GM03348 (cell line): ENCODE data around the gene TCOF1.
A peak's percentile ranks its signal among the peaks of the same experiment; 100 is the strongest.

Experiments used
- DNase-seq: peaks from one replicate; pipeline ENCODE4 v3.0.0; 2012; ENCODE audit warnings: low spot score

The TCOF1 gene

DNA sequence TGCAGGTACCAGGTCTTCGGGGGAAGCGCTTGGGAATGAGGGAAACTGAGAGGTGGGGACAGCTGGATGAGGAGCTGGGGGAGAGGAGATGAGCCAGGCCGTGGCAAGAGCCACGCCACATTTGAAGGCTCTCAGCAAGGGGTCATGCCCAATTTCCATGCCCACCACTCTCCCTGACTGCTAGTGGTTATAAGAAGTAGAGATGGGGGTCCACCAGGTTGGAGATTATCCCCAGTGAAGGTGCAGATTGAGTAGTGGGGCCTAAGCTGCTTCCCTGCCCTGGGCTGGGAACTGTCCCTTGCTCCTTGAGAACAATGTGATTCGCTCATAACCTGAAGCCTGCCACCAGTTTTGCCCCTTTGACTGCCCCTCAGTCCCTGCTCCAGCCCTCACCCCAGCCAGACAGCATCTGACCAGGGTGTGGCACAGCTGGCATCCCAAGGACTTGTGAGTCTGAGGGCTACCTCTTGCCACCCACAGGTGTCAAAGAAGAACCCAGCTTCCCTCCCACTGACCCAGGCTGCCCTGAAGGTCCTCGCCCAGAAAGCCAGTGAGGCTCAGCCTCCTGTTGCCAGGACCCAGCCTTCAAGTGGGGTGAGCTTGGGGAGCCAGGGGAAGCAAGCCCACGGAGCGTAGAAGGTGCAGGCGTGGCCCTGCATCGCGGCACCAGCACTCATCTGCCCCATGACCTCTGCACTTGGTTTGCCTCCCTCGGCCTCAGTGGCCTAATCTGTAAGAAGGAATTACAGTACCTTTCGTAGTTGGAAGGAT lies 33.8 kb downstream of the TCOF1 start:
- DNase-seq, result no peak

DNA sequence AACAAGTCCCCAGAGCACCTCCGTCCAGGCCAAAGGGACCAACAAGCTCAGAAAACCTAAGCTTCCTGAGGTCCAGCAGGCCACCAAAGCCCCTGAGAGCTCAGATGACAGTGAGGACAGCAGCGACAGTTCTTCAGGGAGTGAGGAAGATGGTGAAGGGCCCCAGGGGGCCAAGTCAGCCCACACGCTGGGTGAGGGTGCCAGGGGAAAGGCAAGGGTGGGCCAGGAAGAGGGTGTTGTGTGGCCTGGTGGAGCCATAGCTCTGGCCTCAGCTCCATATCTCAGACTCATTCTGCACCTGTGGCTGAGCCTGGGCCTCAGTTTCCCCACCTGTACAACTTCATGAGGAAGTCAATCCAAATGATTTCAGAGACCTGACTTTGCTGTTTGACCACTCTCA lies 34.5 kb downstream of the TCOF1 start:
- DNase-seq, result no peak

DNA sequence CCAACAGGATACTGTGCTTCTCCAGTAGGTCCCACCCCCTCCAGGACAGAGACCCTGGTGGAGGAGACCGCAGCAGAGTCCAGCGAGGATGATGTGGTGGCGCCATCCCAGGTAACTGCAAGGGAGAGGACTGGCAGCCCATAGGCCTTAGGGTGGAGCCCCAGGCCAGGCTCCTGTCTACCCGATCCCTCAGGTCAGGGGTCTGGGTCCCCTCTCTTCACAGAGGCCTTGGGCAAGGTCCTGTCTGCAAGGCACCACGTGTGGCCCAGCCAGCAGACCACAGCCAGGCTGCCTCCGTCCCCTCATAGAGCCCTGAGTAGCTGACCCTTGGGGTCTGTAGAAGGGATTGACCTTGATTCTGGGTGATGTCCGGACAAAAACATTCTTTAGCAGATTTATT lies 35.2 kb downstream of the TCOF1 start:
- no peak for DNase-seq

DNA sequence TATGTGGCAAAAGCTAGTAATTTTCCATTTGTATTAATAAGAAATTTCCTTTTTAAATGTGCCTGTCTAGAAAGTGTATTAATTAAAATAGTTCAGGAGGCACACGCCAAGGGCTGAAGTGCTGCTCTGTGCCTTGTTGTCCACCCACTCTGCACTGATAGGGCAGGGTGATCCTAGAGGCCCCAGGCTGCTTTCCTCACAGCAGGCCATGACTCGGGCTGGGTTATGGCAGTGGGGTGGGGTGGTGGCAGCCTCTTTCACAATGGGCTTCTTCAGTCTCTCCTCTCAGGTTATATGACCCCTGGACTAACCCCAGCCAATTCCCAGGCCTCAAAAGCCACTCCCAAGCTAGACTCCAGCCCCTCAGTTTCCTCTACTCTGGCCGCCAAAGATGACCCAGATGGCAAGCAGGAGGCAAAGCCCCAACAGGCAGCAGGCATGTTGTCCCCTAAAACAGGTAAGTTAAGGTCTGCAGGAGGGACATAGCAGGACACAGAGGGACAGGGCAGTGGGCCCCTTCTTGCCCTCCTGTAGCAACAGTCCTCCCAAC lies 35.7 kb downstream of the TCOF1 start:
- no peak for DNase-seq

DNA sequence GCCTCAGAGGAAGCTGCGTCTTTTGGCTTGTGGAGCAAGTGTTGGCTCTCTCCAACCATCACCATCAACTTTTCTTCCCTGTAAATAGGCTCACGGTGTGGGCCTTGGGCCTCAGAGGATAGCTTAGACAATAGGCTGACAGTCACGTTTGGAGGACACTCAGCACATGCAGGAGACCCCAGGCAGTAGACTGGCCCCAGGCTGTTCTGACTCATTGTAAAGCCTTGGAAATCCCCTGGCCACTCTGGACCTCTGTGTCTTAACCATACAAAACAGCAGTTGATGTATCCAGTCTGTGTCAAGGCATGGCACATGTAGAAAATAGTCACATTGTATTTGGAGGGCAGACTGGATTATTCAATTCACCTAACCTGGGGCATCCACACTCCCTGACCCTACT lies 36.6 kb downstream of the TCOF1 start:
- no peak for DNase-seq

DNA sequence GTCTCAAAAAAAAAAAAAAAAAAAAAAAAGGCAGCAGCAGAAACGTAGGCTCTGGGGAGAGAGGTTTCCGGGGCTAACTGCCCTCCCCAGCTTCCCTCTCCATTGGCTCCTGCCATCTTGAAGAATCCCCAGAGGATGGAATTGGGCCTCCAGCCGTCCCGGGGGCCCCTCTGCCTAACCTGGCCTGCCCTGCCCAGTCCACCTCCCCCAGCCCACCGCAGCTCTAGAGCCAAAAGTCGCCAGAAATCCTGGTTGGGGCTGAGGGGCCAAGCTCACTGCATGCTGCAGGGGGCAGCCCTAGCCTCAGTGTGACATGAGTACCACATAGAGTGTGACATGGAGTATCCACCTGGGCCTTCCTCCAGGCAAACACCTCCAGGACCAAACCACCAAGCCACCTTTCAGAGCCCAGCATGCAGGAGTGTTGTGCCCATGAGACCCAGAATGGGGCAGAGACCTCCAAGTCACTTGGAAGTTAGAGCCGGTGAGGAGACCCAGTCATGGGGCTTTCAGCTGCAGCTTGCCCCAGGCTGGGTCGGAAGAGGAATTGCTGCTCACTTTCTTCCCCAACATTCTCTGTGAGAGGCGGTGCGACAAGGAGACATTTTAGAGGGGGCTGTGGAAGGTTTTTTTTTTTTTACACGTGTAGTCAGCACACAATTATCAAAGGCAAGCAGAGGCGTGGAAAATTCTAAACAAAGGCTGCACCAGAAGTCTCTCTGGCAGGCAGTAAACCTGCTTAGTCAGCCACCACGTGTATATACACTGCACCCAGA lies 37.6 kb downstream of the TCOF1 start:
- DNase-seq, result no peak

DNA sequence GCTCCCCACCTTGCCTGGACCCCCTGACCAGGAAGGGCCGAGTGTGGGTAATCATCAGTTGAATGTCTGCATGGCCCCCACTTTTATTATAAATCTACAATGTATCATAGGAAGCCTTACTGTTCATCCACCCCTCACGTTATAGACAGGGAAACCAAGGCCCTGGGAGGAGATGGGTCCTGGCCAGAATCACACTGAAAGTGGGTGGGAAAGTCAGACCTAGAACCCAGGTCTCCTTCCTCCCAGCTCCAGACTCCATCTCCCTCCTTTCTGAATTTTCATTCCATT lies 38.1 kb downstream of the TCOF1 start:
- DNase-seq, result no peak

DNA sequence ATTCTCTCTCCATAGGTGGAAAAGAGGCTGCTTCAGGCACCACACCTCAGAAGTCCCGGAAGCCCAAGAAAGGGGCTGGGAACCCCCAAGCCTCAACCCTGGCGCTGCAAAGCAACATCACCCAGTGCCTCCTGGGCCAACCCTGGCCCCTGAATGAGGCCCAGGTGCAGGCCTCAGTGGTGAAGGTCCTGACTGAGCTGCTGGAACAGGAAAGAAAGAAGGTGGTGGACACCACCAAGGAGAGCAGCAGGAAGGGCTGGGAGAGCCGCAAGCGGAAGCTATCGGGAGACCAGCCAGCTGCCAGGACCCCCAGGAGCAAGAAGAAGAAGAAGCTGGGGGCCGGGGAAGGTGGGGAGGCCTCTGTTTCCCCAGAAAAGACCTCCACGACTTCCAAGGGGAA lies 38.8 kb downstream of the TCOF1 start:
- DNase-seq, result no peak

DNA sequence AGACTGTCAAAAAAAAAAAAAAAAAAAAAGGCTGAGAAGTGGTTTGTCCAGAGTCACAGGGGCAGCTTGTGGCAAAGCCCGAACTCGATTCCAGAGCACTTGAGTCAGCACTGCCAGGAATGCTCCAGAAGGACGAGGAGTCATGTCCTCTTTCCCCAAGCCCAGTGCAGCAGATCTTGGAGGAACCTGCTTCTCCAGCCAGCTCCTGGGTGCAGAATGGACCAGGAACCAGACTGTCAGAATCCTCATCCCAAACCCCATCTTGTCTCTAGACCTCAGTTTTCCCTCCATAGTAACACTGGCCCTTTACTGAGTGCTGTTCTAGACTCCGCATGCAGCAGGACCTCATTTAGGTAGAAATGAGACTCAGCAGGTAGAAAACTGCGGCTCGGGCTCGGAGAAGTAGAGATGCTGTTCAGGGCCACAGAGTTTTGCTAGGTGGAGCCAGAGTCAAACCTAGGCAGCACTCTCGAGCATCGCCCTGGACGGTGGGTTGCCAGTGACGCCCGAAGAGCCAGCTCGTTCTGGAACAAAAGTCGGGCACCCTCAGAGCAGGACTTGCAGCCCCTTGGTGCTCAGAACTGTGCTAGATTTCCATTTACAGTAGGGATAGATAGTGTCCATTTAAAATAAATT lies 39.8 kb downstream of the TCOF1 start:
- DNase-seq, result peak; percentile 56

DNA sequence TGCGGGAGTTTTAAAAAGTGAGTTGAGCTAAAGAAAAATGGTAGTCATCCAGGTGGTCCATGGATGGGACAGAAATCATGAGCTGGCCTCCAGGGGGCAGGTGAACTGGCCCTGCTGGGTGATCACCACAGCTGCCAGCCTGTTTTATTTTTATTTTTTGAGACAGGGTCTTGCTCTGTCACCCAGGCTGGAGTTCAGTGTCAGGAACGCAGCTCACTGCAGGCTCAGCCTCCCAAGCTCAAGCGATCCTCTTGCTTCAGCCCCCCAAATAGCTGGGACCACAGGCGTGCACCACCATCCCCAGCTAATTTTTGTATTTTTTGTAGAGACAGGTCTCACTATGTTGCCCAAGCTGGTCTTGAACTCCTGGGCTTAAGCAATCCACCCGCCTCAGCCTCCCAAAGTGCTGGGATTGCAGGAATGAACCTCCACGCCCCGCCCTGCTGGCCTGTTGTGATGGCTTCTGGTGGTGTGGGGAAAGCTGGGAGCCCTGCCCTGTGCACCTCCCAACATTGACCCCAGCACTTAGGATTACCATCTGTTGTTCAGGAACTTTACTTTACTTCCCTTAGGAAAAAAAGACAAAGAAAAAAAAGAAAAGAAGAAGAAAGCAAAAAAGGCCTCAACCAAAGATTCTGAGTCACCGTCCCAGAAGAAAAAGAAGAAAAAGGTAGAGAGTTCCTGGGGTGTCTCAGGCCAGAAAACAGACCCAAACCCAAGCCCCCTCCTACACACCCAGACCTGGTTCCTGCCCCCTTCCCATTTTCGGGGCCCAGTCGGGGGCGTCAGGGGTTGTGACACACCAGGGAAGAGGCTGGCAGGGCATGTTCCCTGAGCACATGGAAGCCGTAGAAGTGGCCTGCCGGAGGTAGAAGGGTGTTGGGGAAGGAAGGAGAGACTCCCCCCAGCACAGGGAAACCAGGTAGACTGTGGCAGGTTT lies 40.6 kb downstream of the TCOF1 start:
- DNase-seq, result no peak

DNA sequence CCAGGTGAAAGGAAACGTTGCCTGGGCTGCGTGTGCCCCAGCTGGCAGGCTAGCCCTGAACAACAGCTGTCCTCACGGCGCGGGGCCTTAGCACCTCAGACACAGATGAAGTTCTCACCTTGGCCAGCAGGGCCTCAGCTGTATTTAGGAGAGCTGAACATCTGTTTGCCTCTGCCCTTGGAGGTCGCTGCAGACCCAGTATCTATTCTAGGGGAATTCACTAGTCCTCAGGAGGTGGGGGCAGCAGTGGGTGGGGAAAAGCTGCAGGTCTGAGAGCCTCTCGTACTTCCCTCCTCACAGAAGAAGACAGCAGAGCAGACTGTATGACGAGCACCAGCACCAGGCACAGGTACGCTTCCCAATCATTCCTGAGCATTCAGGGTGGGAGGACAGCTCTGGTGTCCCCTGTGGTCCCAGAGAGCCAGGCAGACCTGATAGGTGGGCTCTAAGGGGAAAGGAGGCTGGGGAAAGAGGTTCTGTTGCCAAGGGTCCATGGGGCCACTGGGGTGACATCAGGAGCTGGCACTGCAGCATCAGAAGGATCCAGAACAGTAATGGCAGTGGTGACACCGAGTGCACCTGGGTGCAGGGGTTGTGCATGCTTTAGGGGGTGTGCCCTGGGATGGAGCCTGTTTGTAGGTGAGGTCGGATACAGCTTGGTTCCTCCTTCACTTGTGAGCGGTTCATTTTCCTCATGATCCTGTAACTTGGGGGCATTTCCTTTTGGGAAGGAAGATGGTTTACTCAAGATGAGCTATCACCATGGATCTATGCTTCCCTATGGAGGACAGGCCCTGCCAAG lies 41.4 kb downstream of the TCOF1 start:
- no peak for DNase-seq

DNA sequence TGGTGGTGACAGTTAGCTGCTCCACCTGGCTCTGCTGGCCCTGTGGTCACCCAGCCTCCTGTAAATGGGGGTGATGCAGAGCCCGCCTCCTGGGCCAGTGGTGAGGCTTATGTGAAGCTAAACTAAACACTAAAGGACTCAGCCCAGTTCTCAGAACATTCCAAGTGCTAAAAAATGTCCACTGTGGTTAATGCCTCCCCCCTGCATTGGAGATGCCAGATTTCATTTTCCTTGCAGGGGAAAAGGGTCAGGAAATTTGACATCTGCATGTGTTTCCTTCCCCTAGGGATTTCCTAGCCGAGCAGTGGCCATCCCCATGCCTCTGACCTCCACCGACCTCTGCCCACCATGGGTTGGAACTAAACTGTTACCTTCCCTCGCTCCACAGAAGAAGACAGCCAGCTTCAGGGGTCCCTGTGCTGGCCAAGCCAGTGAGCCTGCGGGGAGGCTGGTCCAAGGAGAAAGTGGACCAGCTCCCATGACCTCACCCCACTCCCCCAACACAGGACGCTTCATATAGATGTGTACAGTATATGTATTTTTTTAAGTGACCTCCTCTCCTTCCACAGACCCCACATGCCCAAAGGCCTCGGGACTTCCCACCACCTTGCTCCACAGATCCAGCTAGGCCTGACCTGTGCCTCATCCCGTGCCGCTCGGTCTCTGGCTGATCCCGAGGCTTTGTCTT lies 42.2 kb downstream of the TCOF1 start:
- DNase-seq, result no peak

DNA sequence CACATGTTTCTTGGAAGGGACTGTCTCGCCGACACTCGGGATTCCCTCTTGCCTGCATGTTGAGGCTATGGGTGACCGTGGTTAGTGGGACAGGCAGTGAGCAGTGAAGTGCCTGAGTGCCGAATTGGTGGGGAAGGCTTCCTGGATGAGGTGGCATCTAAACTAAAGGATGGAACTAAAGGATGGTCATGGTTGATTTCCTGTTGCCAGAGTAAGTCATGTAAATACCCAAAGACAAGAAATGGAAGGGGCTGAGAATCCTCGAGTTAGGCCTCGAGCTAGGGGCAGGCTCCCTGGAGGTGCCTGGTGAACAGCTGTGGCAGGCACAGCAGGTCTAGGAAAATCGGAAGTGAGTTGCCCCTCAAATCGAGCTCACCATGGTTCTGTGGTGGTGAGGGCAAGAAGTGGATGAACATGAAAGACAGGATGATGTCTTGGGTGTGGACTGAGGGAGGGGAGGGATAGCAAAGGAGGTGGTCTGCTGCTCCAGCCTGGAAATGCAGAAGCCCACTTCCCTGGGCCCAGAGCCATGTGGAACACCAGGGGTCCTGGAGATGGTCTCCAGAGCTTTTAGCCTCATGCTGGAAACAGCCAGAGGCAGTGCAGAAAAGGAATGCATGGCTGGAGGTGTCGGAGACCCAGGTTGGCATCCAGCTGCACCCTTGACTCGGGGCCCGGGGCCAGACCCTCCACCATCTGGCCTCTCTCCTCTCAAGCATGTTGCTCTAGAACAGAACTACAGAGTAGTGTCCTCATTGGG lies 43.0 kb downstream of the TCOF1 start:
- DNase-seq, result no peak

DNA sequence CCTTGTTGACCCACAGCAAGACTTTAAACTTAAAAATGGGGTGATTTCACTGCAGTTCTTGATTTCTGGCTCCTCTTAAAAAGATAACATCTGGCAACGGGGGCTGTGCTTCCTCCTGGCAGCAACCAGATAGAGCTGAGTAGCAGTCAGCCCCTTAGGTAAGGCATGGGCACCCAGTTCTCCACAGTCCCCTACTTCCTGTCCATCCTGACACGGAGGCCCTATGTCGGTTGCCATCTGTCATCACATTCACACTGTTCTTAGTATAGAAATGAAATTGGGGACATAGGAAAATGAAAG lies 43.5 kb downstream of the TCOF1 start:
- no peak for DNase-seq

DNA sequence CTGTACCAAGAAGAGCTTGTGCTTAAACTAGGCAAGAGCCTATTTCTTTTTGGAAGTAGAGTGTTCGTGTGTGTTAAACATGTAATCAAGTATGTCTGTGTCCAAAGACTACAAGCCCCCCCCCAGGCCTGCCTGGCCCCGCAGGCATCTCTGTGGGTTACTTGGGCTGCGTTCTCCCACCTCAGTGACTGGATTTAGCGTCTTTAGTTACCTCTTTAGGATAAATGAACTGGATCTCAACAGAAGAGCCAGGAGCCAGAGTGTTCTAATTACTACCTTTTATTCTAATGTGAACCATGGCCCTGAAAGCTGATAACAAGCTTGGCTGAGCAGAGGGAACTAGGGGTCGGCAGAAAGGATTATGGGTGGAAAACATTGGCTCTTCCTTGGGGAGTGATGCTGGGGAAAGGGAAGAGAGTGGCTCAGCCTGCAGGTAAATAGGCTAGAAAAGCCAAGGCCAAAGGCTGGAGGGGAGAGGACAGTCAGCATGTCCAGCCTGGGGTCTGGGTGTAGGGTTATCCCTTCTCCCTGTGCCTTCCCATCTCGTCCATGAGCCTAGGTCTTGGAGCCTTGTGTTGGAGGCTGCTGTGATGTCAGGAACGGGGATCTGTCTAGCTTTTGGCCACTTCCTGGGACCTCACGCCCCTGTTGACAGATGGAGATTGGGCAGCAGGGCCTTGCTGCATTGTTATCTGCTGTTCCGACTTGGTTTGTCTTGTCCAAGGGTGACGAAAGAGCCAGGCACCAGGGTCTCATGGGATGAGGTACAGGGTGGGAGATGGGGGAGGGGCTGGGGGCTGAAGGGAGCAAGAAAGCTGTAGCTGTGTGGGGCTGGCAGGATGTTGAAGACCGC lies 44.1 kb downstream of the TCOF1 start:
- DNase-seq, result no peak

DNA sequence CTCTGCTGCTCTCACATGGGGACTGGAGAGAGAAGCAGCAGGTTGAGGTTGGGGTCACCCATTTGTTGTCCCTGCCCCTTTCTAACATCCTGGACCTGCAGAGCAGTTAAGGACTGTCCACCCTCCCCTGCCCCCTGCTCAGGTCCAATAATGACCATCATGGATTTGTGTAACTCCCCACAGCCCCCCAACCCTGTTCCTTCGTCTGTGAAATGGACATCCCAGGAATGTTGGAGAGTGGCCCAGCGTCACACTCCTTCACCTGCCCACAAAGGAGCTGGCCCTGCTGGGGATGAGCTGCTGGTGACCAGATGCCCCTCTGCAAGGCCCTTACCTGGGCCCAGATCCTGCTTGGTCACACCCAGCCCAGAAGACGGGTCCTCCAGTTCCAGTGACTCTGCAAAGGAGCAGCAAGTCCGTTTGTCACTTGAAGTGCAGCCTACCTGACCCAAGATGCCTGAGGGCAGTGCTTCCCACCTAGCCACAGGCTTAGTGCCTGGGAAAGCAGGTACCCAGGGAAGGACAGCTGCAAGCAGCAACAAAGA lies 44.8 kb downstream of the TCOF1 start:
- no peak for DNase-seq

DNA sequence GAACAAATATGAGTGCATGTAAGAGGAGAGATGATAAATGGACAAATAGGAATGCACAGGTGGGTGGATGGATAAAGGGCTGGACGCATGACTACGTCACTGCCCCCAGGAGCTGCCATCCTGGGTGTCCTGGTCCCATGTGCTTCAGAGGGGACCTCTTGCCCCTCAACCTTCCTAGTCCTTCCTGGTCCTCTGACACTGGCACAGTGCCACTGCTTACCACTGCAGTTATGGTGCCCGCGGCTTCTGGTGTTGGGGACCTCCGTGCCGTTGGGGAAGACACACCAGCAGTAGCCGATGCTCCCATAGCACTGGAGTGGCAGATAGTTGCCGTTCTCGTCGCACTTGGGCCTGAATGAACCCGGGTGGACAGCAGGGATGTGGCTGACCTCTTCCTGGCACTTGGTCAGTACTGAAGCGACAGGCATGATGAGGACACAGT lies 45.4 kb downstream of the TCOF1 start:
- no peak for DNase-seq

DNA sequence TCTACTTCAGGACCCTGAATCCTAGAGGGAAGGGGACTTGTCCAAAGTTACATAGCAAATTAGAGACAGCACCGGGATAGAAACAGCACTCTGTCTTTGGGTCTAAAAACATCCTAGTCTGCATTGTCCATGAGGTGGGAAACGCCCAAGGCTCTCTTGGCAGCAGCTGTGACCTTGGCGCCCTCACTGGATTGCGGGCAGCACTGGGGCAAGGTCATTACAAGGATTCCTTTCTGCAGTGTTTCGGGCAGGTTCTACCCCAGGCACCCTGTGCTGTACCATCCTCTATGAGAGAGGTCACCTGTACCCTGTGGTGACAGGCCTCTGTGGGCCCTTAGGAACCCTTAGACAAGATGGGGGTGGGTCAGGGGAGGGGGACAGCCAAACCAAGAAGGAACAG lies 46.6 kb downstream of the TCOF1 start:
- no peak for DNase-seq

DNA sequence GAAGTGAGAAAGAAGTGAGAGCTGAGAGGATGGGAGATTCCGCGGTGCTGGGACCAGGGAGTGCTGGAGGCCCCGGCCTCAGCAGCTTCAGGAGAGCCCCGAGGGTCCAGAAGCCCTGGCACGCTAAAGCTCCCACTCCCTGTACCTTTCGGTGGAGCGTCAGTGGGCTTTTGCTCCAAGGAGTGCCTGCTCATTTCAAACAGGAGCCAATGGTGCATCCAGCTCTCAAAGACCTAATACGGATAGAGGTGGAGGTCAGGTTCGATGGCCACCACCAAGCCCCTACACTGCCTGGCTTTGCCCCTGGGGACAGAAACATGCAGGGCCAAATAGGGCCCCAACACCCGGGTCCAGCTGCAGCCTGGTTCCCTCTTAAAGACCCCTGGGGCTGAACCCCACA lies 47.0 kb downstream of the TCOF1 start:
- DNase-seq, result no peak
